T47D (cell line): ENCODE measurements around the gene MCRIP2.
"Not testable (repeated sequence)": the region's sequence is repeated elsewhere in the genome, so short reads cannot be mapped to it uniquely, and the experiment has no call there.

Experiments
- DNase-seq, 2 experiments: peaks; one replicate each; pipeline versions ENCODE4 v3.0.0 to v3.0.0-alpha.2; 2011 to 2012; ENCODE audit warnings: low read depth in 1 of 2, low spot score in 1 of 2
- JUND ChIP-seq: IDR thresholded peaks from 2 replicates; pipeline ENCODE4 v1.6.1; 2012; ENCODE audit warnings: low read depth
- in situ Hi-C: cut with HindIII; loops from 2 replicates; pipeline ENCODE4 v1.10.0; 2016; ENCODE audit warnings: low sequenced_read_pairs, low pct_unique_long_range_greater_than_20kb

MCRIP2 gene

GRCh38 chr16:681746-682427 lies 40.3 kb downstream of the MCRIP2 start:
- no peak for DNase-seq
- TF ChIP-seq JUND, result no peak
- in situ Hi-C loops, result no loop called here

- no peak for DNase-seq
- TF ChIP-seq JUND, result no peak
- in situ Hi-C loops, result no loop called here
Observed at GRCh38 chr16:682493-683395, 41.1 kb downstream of the MCRIP2 start.

- DNase-seq, result peak in 1 of 2 experiments; percentile 66
- in situ Hi-C loops, result no loop called here
- TF ChIP-seq JUND, result no peak
Observed at GRCh38 chr16:683396-684070, 41.9 kb downstream of the MCRIP2 start.

GRCh38 chr16:684071-684794 lies 42.6 kb downstream of the MCRIP2 start, which contains the start of gene JMJD8:
Gene JMJD8 (minus strand): TSS chr16:684334. CDS start chr16:684319, 15 bp downstream.
- in situ Hi-C loops, result no loop called here
- no peak for TF ChIP-seq JUND
- DNase-seq, result peak; percentile 97 to 99

GRCh38 chr16:684961-685696 lies 43.5 kb downstream of the MCRIP2 start:
- in situ Hi-C loops, result no loop called here
- no peak for TF ChIP-seq JUND
- no peak for DNase-seq

- in situ Hi-C loops, result no loop called here
- no peak for TF ChIP-seq JUND
- DNase-seq, result peak in 1 of 2 experiments; percentile 79
Observed at GRCh38 chr16:685967-686366, 44.3 kb downstream of the MCRIP2 start.

- no peak for TF ChIP-seq JUND
- in situ Hi-C loops, result no loop called here
- no peak for DNase-seq
Observed at GRCh38 chr16:686459-687260, 45.0 kb downstream of the MCRIP2 start.

- no peak for TF ChIP-seq JUND
- in situ Hi-C loops, result no loop called here
Observed at GRCh38 chr16:687499-687898, 45.9 kb downstream of the MCRIP2 start.

GRCh38 chr16:689175-689897 lies 47.7 kb downstream of the MCRIP2 start:
- no peak for DNase-seq
- in situ Hi-C loops, result no loop called here
- TF ChIP-seq JUND, result no peak

More at GRCh38 chr16:687499-687898, 45.9 kb downstream of the MCRIP2 start:
- no peak for DNase-seq

GRCh38 chr16:691242-691641 lies 49.6 kb downstream of the MCRIP2 start:
- in situ Hi-C loops, result not testable (repeated sequence)

More at GRCh38 chr16:691242-691641, 49.6 kb downstream of the MCRIP2 start:
- peak in 1 of 2 experiments; percentile 58 for DNase-seq
